ENCODE measurements around the gene USP21. TPM values are rescaled to one million over a fixed set of nuclear protein-coding genes. Genes with fewer than 3 reads are reported as not detected.

The USP21 gene
- polyA plus RNA-seq, 1 of the 3 experiments (the other 2 are of a cell fraction) = 26.8 TPM

DNA sequence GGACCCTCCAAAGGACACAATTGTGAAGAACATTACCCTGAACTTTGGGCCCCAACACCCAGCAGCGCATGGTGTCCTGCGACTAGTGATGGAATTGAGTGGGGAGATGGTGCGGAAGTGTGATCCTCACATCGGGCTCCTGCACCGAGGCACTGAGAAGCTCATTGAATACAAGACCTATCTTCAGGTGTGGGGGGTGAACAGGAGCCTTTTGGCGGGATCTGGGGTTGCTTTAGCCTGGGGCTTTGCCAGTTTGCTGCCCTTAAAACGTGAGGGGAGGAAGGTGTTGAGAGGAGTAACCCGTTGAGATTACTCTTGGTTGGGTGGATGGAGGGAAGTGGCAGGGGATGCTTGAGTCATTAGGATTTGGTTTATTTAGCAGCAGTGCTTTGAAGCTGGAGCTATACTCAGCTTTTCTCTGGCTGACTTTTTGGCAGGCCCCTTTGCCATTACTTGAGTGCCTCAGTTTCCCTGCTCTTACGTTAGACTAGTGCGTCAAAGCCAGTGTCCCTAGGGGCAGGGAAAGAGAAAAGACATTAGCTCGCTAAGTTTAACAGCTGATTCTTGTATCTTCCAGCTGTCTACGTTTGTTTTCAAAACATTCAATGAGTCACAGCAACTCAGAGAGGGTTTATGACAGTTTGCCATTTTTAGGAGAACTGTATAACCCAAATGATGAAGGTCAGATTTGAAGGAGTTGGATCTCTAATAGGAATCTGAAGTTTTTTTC, 47.3 kb downstream of the USP21 start:
- CTCF ChIA-PET = interaction anchor here (1.1 to 6.8 kb wide), 5 partner anchors 13 to 176 kb away, joined by 4 to 65 read pairs (median 5); partner anchors contain the start of gene APOA2
- POLR2A ChIA-PET = interaction anchor here (1.4 kb wide), 1 partner anchor 183 kb away, joined by 3 read pairs; no protein-coding TSS in a partner anchor
- no peak for DNase-seq

More for the DNA sequence above, 47.3 kb downstream of the USP21 start:
- Histone ChIP-seq H3K4me1 (ENCODE audit: control insufficient read depth in 1 of 2, insufficient read depth in 2 of 2, low read depth in 1 of 2, low read length in 1 of 2) (peaks cover 5 to 11% of the 10 kb centered on the region in 2 experiments; a peak in 2 of 4 replicates), H3F3A (replicated peaks; ENCODE audit: insufficient read depth) (peaks cover 20% of the 10 kb centered on the region), H3K36me3 (replicated peaks in 1 of 2; ENCODE audit: control insufficient read depth in 1 of 2, insufficient read depth in 2 of 2, low read length in 1 of 2) (peaks cover 54 to 57% of the 10 kb centered on the region in 2 experiments), H3K9me2 (no peaks in the 10 kb centered on the region), H3K9me3 (no peaks in the 10 kb centered on the region), H3K4me2 (no peak overlapping the region), H3K27ac (ENCODE audit: low read depth in 2 of 2, low read length in 1 of 2) (no peak overlapping the region), H4K20me1 (ENCODE audit: insufficient read depth) (no peaks in the 10 kb centered on the region), H3K79me2 (ENCODE audit: insufficient read depth) (peaks cover 46% of the 10 kb centered on the region), H3K27me3 (ENCODE audit: insufficient read depth) (no peaks in the 10 kb centered on the region), H2AFZ (ENCODE audit: low read depth) (no peak overlapping the region), H3K4me3 (ENCODE audit: low read depth in 2 of 2, low read length in 1 of 2) (no peak overlapping the region), H3K9ac (no peak overlapping the region)
- TF ChIP-seq, protein P1, sequence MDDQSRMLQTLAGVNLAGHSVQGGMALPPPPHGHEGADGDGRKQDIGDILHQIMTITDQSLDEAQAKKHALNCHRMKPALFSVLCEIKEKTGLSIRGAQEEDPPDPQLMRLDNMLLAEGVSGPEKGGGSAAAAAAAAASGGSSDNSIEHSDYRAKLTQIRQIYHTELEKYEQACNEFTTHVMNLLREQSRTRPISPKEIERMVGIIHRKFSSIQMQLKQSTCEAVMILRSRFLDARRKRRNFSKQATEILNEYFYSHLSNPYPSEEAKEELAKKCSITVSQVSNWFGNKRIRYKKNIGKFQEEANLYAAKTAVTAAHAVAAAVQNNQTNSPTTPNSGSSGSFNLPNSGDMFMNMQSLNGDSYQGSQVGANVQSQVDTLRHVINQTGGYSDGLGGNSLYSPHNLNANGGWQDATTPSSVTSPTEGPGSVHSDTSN (IDR thresholded peaks at IDR 0.05) = no peak
- no peak for TF ChIP-seq RCOR1 (IDR thresholded peaks at IDR 0.05; ENCODE audit: low read length)
- TF ChIP-seq, protein P2, sequence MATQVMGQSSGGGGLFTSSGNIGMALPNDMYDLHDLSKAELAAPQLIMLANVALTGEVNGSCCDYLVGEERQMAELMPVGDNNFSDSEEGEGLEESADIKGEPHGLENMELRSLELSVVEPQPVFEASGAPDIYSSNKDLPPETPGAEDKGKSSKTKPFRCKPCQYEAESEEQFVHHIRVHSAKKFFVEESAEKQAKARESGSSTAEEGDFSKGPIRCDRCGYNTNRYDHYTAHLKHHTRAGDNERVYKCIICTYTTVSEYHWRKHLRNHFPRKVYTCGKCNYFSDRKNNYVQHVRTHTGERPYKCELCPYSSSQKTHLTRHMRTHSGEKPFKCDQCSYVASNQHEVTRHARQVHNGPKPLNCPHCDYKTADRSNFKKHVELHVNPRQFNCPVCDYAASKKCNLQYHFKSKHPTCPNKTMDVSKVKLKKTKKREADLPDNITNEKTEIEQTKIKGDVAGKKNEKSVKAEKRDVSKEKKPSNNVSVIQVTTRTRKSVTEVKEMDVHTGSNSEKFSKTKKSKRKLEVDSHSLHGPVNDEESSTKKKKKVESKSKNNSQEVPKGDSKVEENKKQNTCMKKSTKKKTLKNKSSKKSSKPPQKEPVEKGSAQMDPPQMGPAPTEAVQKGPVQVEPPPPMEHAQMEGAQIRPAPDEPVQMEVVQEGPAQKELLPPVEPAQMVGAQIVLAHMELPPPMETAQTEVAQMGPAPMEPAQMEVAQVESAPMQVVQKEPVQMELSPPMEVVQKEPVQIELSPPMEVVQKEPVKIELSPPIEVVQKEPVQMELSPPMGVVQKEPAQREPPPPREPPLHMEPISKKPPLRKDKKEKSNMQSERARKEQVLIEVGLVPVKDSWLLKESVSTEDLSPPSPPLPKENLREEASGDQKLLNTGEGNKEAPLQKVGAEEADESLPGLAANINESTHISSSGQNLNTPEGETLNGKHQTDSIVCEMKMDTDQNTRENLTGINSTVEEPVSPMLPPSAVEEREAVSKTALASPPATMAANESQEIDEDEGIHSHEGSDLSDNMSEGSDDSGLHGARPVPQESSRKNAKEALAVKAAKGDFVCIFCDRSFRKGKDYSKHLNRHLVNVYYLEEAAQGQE (IDR thresholded peaks at IDR 0.05; ENCODE audit: low read depth, low read length) = no peak
- no peak for TF ChIP-seq ELF1 (IDR thresholded peaks at IDR 0.05)
- no peak for TF ChIP-seq MEF2A (IDR thresholded peaks at IDR 0.05; ENCODE audit: borderline replicate concordance, low read depth)
- TF ChIP-seq RXRA (IDR thresholded peaks at IDR 0.05; ENCODE audit: borderline replicate concordance, low read depth) = no peak
- no peak for TF ChIP-seq CHD2 (IDR thresholded peaks at IDR 0.05; ENCODE audit: low read length, partially characterized antibody)
- TF ChIP-seq SMC3 (IDR thresholded peaks at IDR 0.05; ENCODE audit: low read depth, low read length) = no peak
- no peak for TF ChIP-seq RAD21 (IDR thresholded peaks at IDR 0.05; ENCODE audit: low read length)
- no peak for TF ChIP-seq IRF3 (IDR thresholded peaks at IDR 0.05; ENCODE audit: low read depth, low read length)
- no peak for TF ChIP-seq GATA2 (CRISPR knock-in tag; IDR thresholded peaks at IDR 0.05)
- TF ChIP-seq, protein P3, sequence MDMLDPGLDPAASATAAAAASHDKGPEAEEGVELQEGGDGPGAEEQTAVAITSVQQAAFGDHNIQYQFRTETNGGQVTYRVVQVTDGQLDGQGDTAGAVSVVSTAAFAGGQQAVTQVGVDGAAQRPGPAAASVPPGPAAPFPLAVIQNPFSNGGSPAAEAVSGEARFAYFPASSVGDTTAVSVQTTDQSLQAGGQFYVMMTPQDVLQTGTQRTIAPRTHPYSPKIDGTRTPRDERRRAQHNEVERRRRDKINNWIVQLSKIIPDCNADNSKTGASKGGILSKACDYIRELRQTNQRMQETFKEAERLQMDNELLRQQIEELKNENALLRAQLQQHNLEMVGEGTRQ (IDR thresholded peaks at IDR 0.05; ENCODE audit: borderline replicate concordance, low read depth, low read length) = no peak
- no peak for TF ChIP-seq GABPA (IDR thresholded peaks at IDR 0.05; ENCODE audit: low read depth)
- no peak for TF ChIP-seq MXI1 (IDR thresholded peaks at IDR 0.05; ENCODE audit: low read depth, low read length)
- no peak for TF ChIP-seq USF1 (IDR thresholded peaks at IDR 0.05; ENCODE audit: borderline replicate concordance, low read depth)
- no peak for TF ChIP-seq TEAD4 (IDR thresholded peaks at IDR 0.05; ENCODE audit: borderline replicate concordance, insufficient read depth)
- 85% methylated on average over 12 of the region's 12 CpGs for WGBS (ENCODE audit: low lambda C conversion rate)

All from SK-N-SH (cell line).